AG04450 (cell line): ENCODE results near the gene CDH13. TPM values are rescaled to one million over a fixed set of nuclear protein-coding genes. Genes with fewer than 3 reads are reported as not detected.

Experiments used
- CTCF ChIA-PET: fragments of 300-600, 350-600 bp; formaldehyde crosslinking; extraction: SDS; loops from one replicate; lab custom pipeline; 2022; ENCODE audit warnings: antibody characterized with exemption, inconsistent platforms; lab: Charles Lee
- POLR2A ChIA-PET: fragments of 350-600 bp; formaldehyde crosslinking; extraction: SDS; loops from one replicate; lab custom pipeline; 2021; ENCODE audit warnings: antibody characterized with exemption, inconsistent platforms; lab: Yijun Ruan, JAX
- DNase-seq: peaks from one replicate; pipeline ENCODE4 v3.0.0-alpha.2; 2011; ENCODE audit warnings: low read depth, low spot score
- H3K27ac ChIP-seq: one replicate; pipeline ENCODE4 v1.5.1; 2012; ENCODE audit warnings: low read depth, low read length, control low read depth
- H3K27me3 ChIP-seq: one replicate; pipeline ENCODE4 v1.6.0; 2012; ENCODE audit warnings: low read length; ENCODE audit not compliant: control insufficient read depth, insufficient read depth
- H3K4me3 ChIP-seq: 2 replicates; pipeline ENCODE4 v1.5.1; 2011; ENCODE audit warnings: mild to moderate bottlenecking, low read depth, low read length, control low read depth
- H3K9me3 ChIP-seq: 2 replicates; pipeline ENCODE4 v1.5.1; 2012; ENCODE audit warnings: low read length; ENCODE audit not compliant: control insufficient read depth, insufficient read depth
- CTCF ChIP-seq: IDR thresholded peaks from 2 replicates; pipeline ENCODE4 v1.5.1; 2011; ENCODE audit warnings: low read depth, low read length, control low read depth, inconsistent platforms
- polyA plus RNA-seq: library from polyadenylated mRNA; depleted of rRNA; stranded (reverse); fragments of >200 nt; gene quantifications from 2 replicates; pipeline ENCODE4 v1.2.3, GENCODE V29; 2011

The CDH13 gene
- polyA plus RNA-seq, 1 experiment = 55.0 TPM

GRCh38 chr16:83233153-83233552, 606.4 kb downstream of the CDH13 start:
- no peak for DNase-seq
- H3K9me3 ChIP-seq = no peaks in the 10 kb centered on the region
- ChIA-PET POLR2A (no interaction called here), CTCF (interaction anchor here (1.0 kb wide), 1 partner anchor 123 kb away, joined by 4 read pairs; no protein-coding TSS in a partner anchor)
- H3K27ac ChIP-seq = no peak overlapping the region
- TF ChIP-seq CTCF = no peak
- H3K27me3 ChIP-seq = no peaks in the 10 kb centered on the region
- H3K4me3 ChIP-seq = no peak overlapping the region

GRCh38 chr16:83238949-83239691, 612.4 kb downstream of the CDH13 start:
- ChIA-PET CTCF (no interaction called here), POLR2A (no interaction called here)
- H3K27me3 ChIP-seq = no peaks in the 10 kb centered on the region

GRCh38 chr16:83244057-83244456, 617.3 kb downstream of the CDH13 start:
- Histone ChIP-seq H3K27me3 (no peaks in the 10 kb centered on the region), H3K9me3 (no peaks in the 10 kb centered on the region), H3K27ac (no peak overlapping the region), H3K4me3 (no peak overlapping the region)
- ChIA-PET CTCF (no interaction called here), POLR2A (no interaction called here)
- TF ChIP-seq CTCF = no peak
- no peak for DNase-seq

More at GRCh38 chr16:83238949-83239691, 612.4 kb downstream of the CDH13 start:
- no peak for TF ChIP-seq CTCF
- no peak overlapping the region for H3K27ac ChIP-seq
- no peak for DNase-seq
- no peaks in the 10 kb centered on the region for H3K9me3 ChIP-seq
- H3K4me3 ChIP-seq = no peak overlapping the region

GRCh38 chr16:83245061-83245460, 618.3 kb downstream of the CDH13 start:
- Histone ChIP-seq H3K27ac (no peak overlapping the region), H3K27me3 (no peaks in the 10 kb centered on the region), H3K9me3 (no peaks in the 10 kb centered on the region), H3K4me3 (no peak overlapping the region)
- POLR2A ChIA-PET = no interaction called here
- no peak for TF ChIP-seq CTCF
- DNase-seq = no peak
- CTCF ChIA-PET = no interaction called here

- TF ChIP-seq CTCF = no peak
- Histone ChIP-seq H3K4me3 (no peak overlapping the region), H3K9me3 (no peaks in the 10 kb centered on the region), H3K27me3 (no peaks in the 10 kb centered on the region), H3K27ac (no peak overlapping the region)
- ChIA-PET CTCF (interaction anchor here (1.1 to 2.7 kb wide), 2 partner anchors 108 to 199 kb away, joined by 4 to 14 read pairs; no protein-coding TSS in a partner anchor), POLR2A (no interaction called here)
- no peak for DNase-seq
These were observed 621.1 kb downstream of the CDH13 start for GRCh38 chr16:83247767-83248372.
